ENCODE results near the gene ZNF136. TPM values are rescaled to one million over a fixed set of nuclear protein-coding genes. Genes with fewer than 3 reads are reported as not detected.
A peak's percentile ranks its signal among the peaks of the same experiment; 100 is the strongest.

ZNF136 gene
- total and polyA plus RNA-seq, 10 of the 15 experiments (the other 5 are each of a cell fraction or from before 2014, with no cell fraction given) = 2.8 to 7.8 (median 6.7) TPM

DNA sequence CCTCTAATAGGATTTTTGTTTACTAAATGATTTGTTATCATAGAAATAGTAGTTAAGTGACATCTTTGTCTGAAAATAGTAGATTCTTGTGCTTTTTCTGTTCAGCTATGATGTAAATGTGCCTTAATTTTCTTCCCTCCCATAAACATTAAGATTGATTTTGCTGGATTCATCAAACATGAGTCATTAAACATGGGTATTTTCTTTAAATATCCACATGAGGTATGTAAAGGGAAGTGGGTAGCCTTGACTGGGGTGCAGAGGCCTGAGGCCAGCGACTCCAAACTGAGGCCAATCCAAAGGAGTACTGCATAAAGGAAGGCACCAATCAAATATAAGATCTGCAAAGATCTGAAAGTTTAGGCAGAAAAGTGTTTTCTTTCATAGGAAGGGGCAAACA, 3.7 kb downstream of the ZNF136 start:
- Histone ChIP-seq H3K36me3 (ENCODE audit: control insufficient read depth in 2 of 2, insufficient read depth in 2 of 2, low read length in 1 of 2) (peaks cover 0 to 7% of the 10 kb centered on the region in 2 experiments; a peak in 2 of 4 replicates), H3K9ac (ENCODE audit: control insufficient read depth, insufficient read depth, low read length) (no peak overlapping the region), H3K79me2 (ENCODE audit: control insufficient read depth, insufficient read depth, low read length) (peaks cover 24% of the 10 kb centered on the region), H3K4me3 (no peak overlapping the region), H3K4me1 (ENCODE audit: control insufficient read depth, insufficient read depth, low read length) (no peaks in the 10 kb centered on the region), H3K9me3 (replicated peaks; ENCODE audit: control insufficient read depth, insufficient read depth, low read length) (no peaks in the 10 kb centered on the region; the same call in 1 of the 3 replicates), H2AFZ (ENCODE audit: control insufficient read depth, low read depth, low read length) (no peak overlapping the region), H3K4me2 (ENCODE audit: control insufficient read depth, insufficient read depth) (no peak overlapping the region), H4K20me1 (ENCODE audit: control insufficient read depth, insufficient read depth) (no peaks in the 10 kb centered on the region), H3K27me3 (replicated peaks in 1 of 2; ENCODE audit: control insufficient read depth in 2 of 2, insufficient read depth in 2 of 2, low read length in 1 of 2) (no peaks in the 10 kb centered on the region), H3K27ac (ENCODE audit: control insufficient read depth, insufficient read depth) (no peak overlapping the region)
- no peak for FAIRE-seq
- in situ Hi-C loops (cut with MboI) (no loop called here), intact Hi-C loops (cut with micrococcal nuclease; ENCODE audit: unreplicated experiment) (loop anchor here (10.0 kb wide), 1 partner anchor 128 kb away; the partner anchor contains the start of gene ZNF44)
- ATAC-seq = no peak
- DNase-seq (ENCODE audit: low read depth, low spot score) = no peak
- CTCF ChIA-PET = no interaction called here
- SMC1A ChIA-PET (ENCODE audit: uncharacterized antibody, unreplicated experiment) = no interaction called here
- RAD21 ChIA-PET (ENCODE audit: unreplicated experiment) = no interaction called here
- WGBS (ENCODE audit: insufficient coverage, insufficient replicate concordance, low lambda C conversion rate, missing lambda C conversion rate) = 100% methylated on average over 1 of the region's 1 CpG
- TF ChIP-seq SPI1 (IDR thresholded peaks at IDR 0.05; ENCODE audit: borderline replicate concordance, insufficient read depth, low read depth, low read length) (0 out of 2 replicates have a peak, but pooled peaks have one; percentile 8), ZNF274 (IDR thresholded peaks at IDR 0.05; ENCODE audit: insufficient read depth, insufficient read length) (no peak)
- POLR2A ChIA-PET = no interaction called here
- TSS peak; percentile 21 for BruUV-seq (replicated peaks)

DNA sequence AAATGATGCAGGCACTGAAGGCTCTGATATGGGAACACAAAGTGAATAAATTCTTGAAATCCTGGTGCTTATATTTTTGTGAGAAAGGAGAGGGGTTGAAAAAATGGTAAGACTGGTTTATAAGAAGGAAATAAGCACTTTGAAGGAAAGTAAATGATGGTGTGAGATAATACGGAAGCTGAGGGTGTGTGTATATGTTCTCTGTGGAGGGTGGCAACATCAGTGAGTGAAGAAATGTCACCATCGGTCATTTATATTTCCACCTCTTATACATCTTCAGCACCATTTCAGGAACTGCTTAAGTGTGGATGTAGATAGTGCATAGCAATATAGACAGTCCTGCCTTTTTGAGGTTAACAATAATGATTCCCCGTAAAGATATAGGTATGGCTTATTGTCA, 17.5 kb downstream of the ZNF136 start:
- FAIRE-seq (no peak), DNase-seq (ENCODE audit: low read depth, low spot score) (no peak), ATAC-seq (no peak)
- in situ Hi-C loops (cut with MboI) (no loop called here), intact Hi-C loops (cut with micrococcal nuclease; ENCODE audit: unreplicated experiment) (no loop called here)
- no peak overlapping the region for H2AFZ ChIP-seq (ENCODE audit: control insufficient read depth, low read depth, low read length)
- H3K36me3 ChIP-seq (ENCODE audit: control insufficient read depth in 2 of 2, insufficient read depth in 2 of 2, low read length in 1 of 2) = no peaks in the 10 kb centered on the region; a peak in 1 of 4 replicates
- H4K20me1 ChIP-seq (ENCODE audit: control insufficient read depth, insufficient read depth) = no peaks in the 10 kb centered on the region
- TF ChIP-seq POLR2A (IDR thresholded peaks at IDR 0.05; ENCODE audit: low read depth, low read length) = no peak
- no peak for TF ChIP-seq NBN (IDR thresholded peaks at IDR 0.05)
- TF ChIP-seq HDGF (IDR thresholded peaks at IDR 0.05) = no peak
- TF ChIP-seq ASH2L (IDR thresholded peaks at IDR 0.05; ENCODE audit: borderline replicate concordance, low read depth) = no peak
- TF ChIP-seq BCL11A (IDR thresholded peaks at IDR 0.05; ENCODE audit: low read depth, low read length) = no peak
- no peak overlapping the region for H3K27ac ChIP-seq (ENCODE audit: control insufficient read depth, insufficient read depth)
- ChIA-PET CTCF (no interaction called here), SMC1A (ENCODE audit: uncharacterized antibody, unreplicated experiment) (no interaction called here), RAD21 (ENCODE audit: unreplicated experiment) (no interaction called here), POLR2A (no interaction called here)
- 96% methylated on average over 3 of the region's 3 CpGs for WGBS (ENCODE audit: insufficient coverage, insufficient replicate concordance, low lambda C conversion rate, missing lambda C conversion rate)
- H3K9me3 ChIP-seq (replicated peaks; ENCODE audit: control insufficient read depth, insufficient read depth, low read length) = peaks cover 30% of the 10 kb centered on the region
- no peaks in the 10 kb centered on the region for H3K27me3 ChIP-seq (replicated peaks in 1 of 2; ENCODE audit: control insufficient read depth in 2 of 2, insufficient read depth in 2 of 2, low read length in 1 of 2)
- TSS peak; percentile 23 for BruUV-seq (replicated peaks)
- H3K4me1 ChIP-seq (ENCODE audit: control insufficient read depth, insufficient read depth, low read length) = no peaks in the 10 kb centered on the region
- H3K9ac ChIP-seq (ENCODE audit: control insufficient read depth, insufficient read depth, low read length) = no peak overlapping the region
- H3K4me2 ChIP-seq (ENCODE audit: control insufficient read depth, insufficient read depth) = no peak overlapping the region
- H3K4me3 ChIP-seq = no peak overlapping the region
- peaks cover 1% of the 10 kb centered on the region; the same call in 1 of the 2 replicates for H3K79me2 ChIP-seq (ENCODE audit: control insufficient read depth, insufficient read depth, low read length)
